Parathyroid adenoma (tissue), 2 donors: ENCODE data around the gene SLC23A2.

Experiments used
- H2AFZ ChIP-seq: fragments of 300-600 bp; sonication (generic); one replicate; pipeline ENCODE4 v1.7.0; 2017; ENCODE audit warnings: antibody characterized with exemption, mild to moderate bottlenecking
- H3K27ac ChIP-seq: fragments of 300-600 bp; sonication (generic); one replicate; pipeline ENCODE4 v1.7.0; 2017
- H3K27me3 ChIP-seq: fragments of 300-600 bp; sonication (generic); one replicate; pipeline ENCODE4 v1.7.0; 2017; ENCODE audit warnings: low read length; ENCODE audit not compliant: control insufficient read depth, insufficient read depth
- H3K36me3 ChIP-seq: fragments of 300-600 bp; sonication (generic); one replicate; pipeline ENCODE4 v1.7.0; 2017; ENCODE audit warnings: low read length; ENCODE audit not compliant: control insufficient read depth, insufficient read depth
- H3K4me1 ChIP-seq: fragments of 300-600 bp; sonication (generic); one replicate; pipeline ENCODE4 v1.7.0; 2017; ENCODE audit warnings: control low read depth
- H3K4me2 ChIP-seq: fragments of 300-600 bp; sonication (generic); one replicate; pipeline ENCODE4 v1.7.0; 2017; ENCODE audit warnings: low read length
- H3K4me3 ChIP-seq: fragments of 300-600 bp; sonication (generic); one replicate; pipeline ENCODE4 v1.7.0; 2017; ENCODE audit warnings: low read depth, low read length
- H3K79me2 ChIP-seq: fragments of 300-600 bp; sonication (generic); one replicate; pipeline ENCODE4 v1.7.0; 2017; ENCODE audit warnings: control low read depth
- H3K9ac ChIP-seq: fragments of 300-600 bp; sonication (generic); one replicate; pipeline ENCODE4 v1.7.0; 2017; ENCODE audit warnings: mild to moderate bottlenecking
- H3K9me3 ChIP-seq: fragments of 300-600 bp; sonication (generic); one replicate; pipeline ENCODE4 v1.7.0; 2017; ENCODE audit warnings: low read length; ENCODE audit not compliant: control insufficient read depth
- TF ChIP-seq, protein P1 (sequence below): fragments of 300-600 bp; sonication (generic); IDR thresholded peaks from one replicate; pipeline ENCODE4 v1.7.0; 2017; ENCODE audit warnings: antibody characterized with exemption, mild to moderate bottlenecking
- donor health status: primary hyperparathyroidism.

SLC23A2 gene

GRCh38 chr20:4848041-4848440 is 153.3 kb downstream of the SLC23A2 start:
- TF ChIP-seq, protein P1, sequence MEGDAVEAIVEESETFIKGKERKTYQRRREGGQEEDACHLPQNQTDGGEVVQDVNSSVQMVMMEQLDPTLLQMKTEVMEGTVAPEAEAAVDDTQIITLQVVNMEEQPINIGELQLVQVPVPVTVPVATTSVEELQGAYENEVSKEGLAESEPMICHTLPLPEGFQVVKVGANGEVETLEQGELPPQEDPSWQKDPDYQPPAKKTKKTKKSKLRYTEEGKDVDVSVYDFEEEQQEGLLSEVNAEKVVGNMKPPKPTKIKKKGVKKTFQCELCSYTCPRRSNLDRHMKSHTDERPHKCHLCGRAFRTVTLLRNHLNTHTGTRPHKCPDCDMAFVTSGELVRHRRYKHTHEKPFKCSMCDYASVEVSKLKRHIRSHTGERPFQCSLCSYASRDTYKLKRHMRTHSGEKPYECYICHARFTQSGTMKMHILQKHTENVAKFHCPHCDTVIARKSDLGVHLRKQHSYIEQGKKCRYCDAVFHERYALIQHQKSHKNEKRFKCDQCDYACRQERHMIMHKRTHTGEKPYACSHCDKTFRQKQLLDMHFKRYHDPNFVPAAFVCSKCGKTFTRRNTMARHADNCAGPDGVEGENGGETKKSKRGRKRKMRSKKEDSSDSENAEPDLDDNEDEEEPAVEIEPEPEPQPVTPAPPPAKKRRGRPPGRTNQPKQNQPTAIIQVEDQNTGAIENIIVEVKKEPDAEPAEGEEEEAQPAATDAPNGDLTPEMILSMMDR, result no peak
- no peaks in the 10 kb centered on the region for H3K27me3 ChIP-seq
- H3K9me3 ChIP-seq, result no peaks in the 10 kb centered on the region
- no peak overlapping the region for H3K27ac ChIP-seq
- H3K79me2 ChIP-seq, result no peaks in the 10 kb centered on the region
- no peak overlapping the region for H3K9ac ChIP-seq
- no peaks in the 10 kb centered on the region for H3K4me1 ChIP-seq
- no peak overlapping the region for H3K4me2 ChIP-seq
- H3K4me3 ChIP-seq, result no peak overlapping the region
- H2AFZ ChIP-seq, result no peak overlapping the region
- no peaks in the 10 kb centered on the region for H3K36me3 ChIP-seq

GRCh38 chr20:4846821-4847220 is 154.5 kb downstream of the SLC23A2 start:
- Histone ChIP-seq H2AFZ (no peak overlapping the region), H3K9ac (no peak overlapping the region), H3K4me3 (no peak overlapping the region), H3K4me2 (no peak overlapping the region), H3K4me1 (no peaks in the 10 kb centered on the region), H3K36me3 (no peaks in the 10 kb centered on the region), H3K27ac (no peak overlapping the region), H3K27me3 (no peaks in the 10 kb centered on the region), H3K9me3 (no peaks in the 10 kb centered on the region), H3K79me2 (no peaks in the 10 kb centered on the region)
- TF ChIP-seq, protein P1, result no peak

DNA sequence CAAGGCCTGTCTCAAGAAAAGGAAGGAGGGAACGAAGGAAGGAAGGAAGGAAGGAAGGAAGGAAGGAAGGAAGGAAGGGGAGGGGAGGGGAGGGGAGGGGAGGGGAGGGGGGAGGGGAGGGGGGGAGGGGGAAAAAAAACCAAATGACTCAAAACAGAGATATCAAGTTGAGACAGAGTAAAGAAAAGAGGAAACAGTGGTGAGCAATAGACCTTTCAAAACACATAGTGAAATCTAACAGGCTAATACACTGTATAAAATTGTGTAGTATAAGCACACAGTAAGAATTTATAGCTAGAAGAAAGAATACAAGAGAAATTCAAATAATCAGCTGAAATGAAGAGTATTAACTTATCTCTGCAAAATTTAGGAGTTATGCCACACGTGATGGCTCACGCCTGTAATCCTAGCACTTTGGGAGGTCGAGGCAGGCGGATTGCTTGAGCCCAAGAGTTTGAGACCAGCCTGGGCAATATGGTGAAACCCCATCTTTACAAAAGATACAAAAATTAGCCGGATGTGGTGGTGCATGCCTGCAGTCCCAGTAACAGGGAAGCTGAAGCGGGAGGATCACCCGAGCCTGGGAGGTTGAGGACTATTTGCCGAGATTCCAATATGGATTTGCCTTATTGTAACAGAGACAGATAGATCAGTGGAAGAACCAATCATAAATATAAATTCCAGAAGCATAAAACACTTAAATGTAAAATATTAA is 156.4 kb downstream of the SLC23A2 start:
- Histone ChIP-seq H3K4me1 (no peaks in the 10 kb centered on the region), H3K4me3 (no peak overlapping the region), H3K9ac (no peak overlapping the region), H3K27ac (no peak overlapping the region), H3K79me2 (no peaks in the 10 kb centered on the region), H3K36me3 (no peaks in the 10 kb centered on the region), H3K4me2 (no peak overlapping the region), H2AFZ (no peak overlapping the region), H3K9me3 (no peaks in the 10 kb centered on the region), H3K27me3 (no peaks in the 10 kb centered on the region)
- TF ChIP-seq, protein P1, result no peak

- TF ChIP-seq, protein P1, result no peak
- Histone ChIP-seq H3K27me3 (no peaks in the 10 kb centered on the region), H2AFZ (no peak overlapping the region), H3K27ac (no peak overlapping the region), H3K4me1 (no peaks in the 10 kb centered on the region), H3K36me3 (no peaks in the 10 kb centered on the region), H3K4me2 (no peak overlapping the region), H3K9ac (no peak overlapping the region), H3K79me2 (no peaks in the 10 kb centered on the region), H3K9me3 (no peaks in the 10 kb centered on the region), H3K4me3 (no peak overlapping the region)
These were observed 157.0 kb downstream of the SLC23A2 start for GRCh38 chr20:4844325-4844724.

DNA sequence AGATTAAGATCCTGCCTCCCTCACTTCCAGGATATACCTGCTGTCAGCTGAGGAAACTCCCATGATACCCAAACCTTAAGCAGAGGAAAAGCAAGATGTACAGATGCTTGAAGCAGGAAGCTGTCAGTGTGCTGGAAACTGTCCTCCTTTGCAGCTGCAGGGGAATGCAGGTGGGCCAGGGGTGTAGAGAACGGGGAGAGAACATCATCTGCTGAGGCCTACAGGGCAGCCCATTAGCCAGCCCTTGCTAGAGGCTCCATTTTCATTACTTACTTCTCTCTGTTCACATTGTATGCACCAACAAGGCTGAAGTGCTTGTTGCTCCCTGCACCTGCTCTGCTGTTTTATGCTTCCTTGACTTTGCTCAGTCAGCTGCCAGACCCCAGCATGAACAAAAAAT is 160.5 kb downstream of the SLC23A2 start:
- Histone ChIP-seq H3K4me3 (no peak overlapping the region), H3K4me2 (no peak overlapping the region), H3K27ac (no peak overlapping the region), H3K4me1 (no peaks in the 10 kb centered on the region), H2AFZ (no peak overlapping the region), H3K9me3 (no peaks in the 10 kb centered on the region), H3K79me2 (no peaks in the 10 kb centered on the region), H3K27me3 (no peaks in the 10 kb centered on the region), H3K36me3 (no peaks in the 10 kb centered on the region), H3K9ac (no peak overlapping the region)
- TF ChIP-seq, protein P1, result no peak
